OCI-LY1 (cell line): ENCODE measurements around the gene HGFAC.

Experiments
- H2AFZ ChIP-seq: fragments of 200-600 bp; sonication (generic), shearing (Covaris generic); 2 replicates; pipeline ENCODE4 v1.6.0; 2014; ENCODE audit warnings: antibody characterized with exemption, mild to moderate bottlenecking, low read length
- H3F3A ChIP-seq: fragments of 200-600 bp; sonication (generic), shearing (Covaris generic); 2 replicates; pipeline ENCODE4 v1.6.0; 2014; ENCODE audit warnings: mild to moderate bottlenecking, antibody characterized with exemption, low read length, moderate library complexity; ENCODE audit not compliant: insufficient read depth
- H3K27ac ChIP-seq: fragments of 200-600 bp; sonication (generic); 2 replicates; pipeline ENCODE4 v1.5.1; 2014; ENCODE audit warnings: low read length, mixed run types, mild to moderate bottlenecking, low read depth; ENCODE audit not compliant: poor library complexity, severe bottlenecking
- H3K27me3 ChIP-seq: fragments of 200-600 bp; sonication (generic); 2 replicates; pipeline ENCODE4 v1.6.0; 2014; ENCODE audit warnings: antibody characterized with exemption, mild to moderate bottlenecking, low read length, moderate library complexity; ENCODE audit not compliant: insufficient read depth
- H3K36me3 ChIP-seq: fragments of 200-600 bp; sonication (generic); 2 replicates; pipeline ENCODE4 v1.6.1; 2014; ENCODE audit warnings: mild to moderate bottlenecking, antibody characterized with exemption, low read length, moderate library complexity, mixed read lengths; ENCODE audit not compliant: insufficient read depth
- H3K4me1 ChIP-seq: fragments of 200-600 bp; sonication (generic); 2 replicates; pipeline ENCODE4 v1.5.1; 2014; ENCODE audit warnings: mild to moderate bottlenecking, low read length, moderate library complexity; ENCODE audit not compliant: insufficient read depth, severe bottlenecking
- H3K4me2 ChIP-seq: fragments of 200-600 bp; sonication (generic), shearing (Covaris generic); 2 replicates; pipeline ENCODE4 v1.6.1; 2014; ENCODE audit warnings: low read length
- H3K4me3 ChIP-seq: fragments of 200-600 bp; sonication (generic); 2 replicates; pipeline ENCODE4 v1.5.1; 2014; ENCODE audit warnings: low read length, low read depth, mild to moderate bottlenecking, mixed read lengths; ENCODE audit not compliant: poor library complexity, severe bottlenecking
- H3K79me2 ChIP-seq: fragments of 200-600 bp; shearing (Covaris generic); 2 replicates; pipeline ENCODE4 v1.6.1; 2016; ENCODE audit warnings: mixed run types, low read length, mixed read lengths; ENCODE audit not compliant: insufficient read depth
- H3K9ac ChIP-seq: fragments of 200-600 bp; sonication (generic), shearing (Covaris generic); 2 replicates; pipeline ENCODE4 v1.6.1; 2014; ENCODE audit warnings: mild to moderate bottlenecking, low read length, mixed read lengths
- H3K9me2 ChIP-seq: fragments of 200-600 bp; sonication (generic), shearing (Covaris generic); 2 replicates; pipeline ENCODE4 v1.6.1; 2014; ENCODE audit warnings: low read depth, mild to moderate bottlenecking, low read length, mixed read lengths
- H3K9me3 ChIP-seq: fragments of 200-600 bp; shearing (Covaris generic); 2 replicates; pipeline ENCODE4 v1.6.1; 2014; ENCODE audit warnings: low read length, mixed read lengths
- H4K20me1 ChIP-seq: fragments of 200-600 bp; sonication (generic), shearing (Covaris generic); 2 replicates; pipeline ENCODE4 v1.6.0; 2016; ENCODE audit warnings: mild to moderate bottlenecking, low read length; ENCODE audit not compliant: insufficient read depth
- EZH2 ChIP-seq: fragments of 200-600 bp; sonication (generic), shearing (Covaris generic); IDR thresholded peaks from 2 replicates; pipeline ENCODE4 v1.8.0; 2017; ENCODE audit warnings: borderline replicate concordance, mixed run types, mild to moderate bottlenecking, antibody characterized with exemption, low read length, moderate library complexity, mixed read lengths
- TF ChIP-seq, protein P1 (sequence below): fragments of 200-600 bp; sonication (generic), shearing (Covaris generic); IDR thresholded peaks from 2 replicates; pipeline ENCODE4 v1.5.1; 2017; ENCODE audit warnings: mild to moderate bottlenecking, antibody characterized with exemption, low read length, moderate library complexity, mixed read lengths

HGFAC gene

GRCh38 chr4:3460926-3461325, 19.2 kb downstream of the HGFAC start:
- Histone ChIP-seq H3K9me3 (no peaks in the 10 kb centered on the region), H2AFZ (no peak overlapping the region), H3K27me3 (no peaks in the 10 kb centered on the region), H4K20me1 (no peaks in the 10 kb centered on the region), H3K4me3 (no peak overlapping the region), H3K9ac (no peak overlapping the region), H3K4me1 (no peaks in the 10 kb centered on the region), H3K79me2 (no peaks in the 10 kb centered on the region), H3K36me3 (no peaks in the 10 kb centered on the region), H3K4me2 (no peak overlapping the region), H3K9me2 (no peaks in the 10 kb centered on the region), H3K27ac (no peak overlapping the region), H3F3A (no peaks in the 10 kb centered on the region)
- no peak for TF ChIP-seq EZH2
- TF ChIP-seq, protein P1, sequence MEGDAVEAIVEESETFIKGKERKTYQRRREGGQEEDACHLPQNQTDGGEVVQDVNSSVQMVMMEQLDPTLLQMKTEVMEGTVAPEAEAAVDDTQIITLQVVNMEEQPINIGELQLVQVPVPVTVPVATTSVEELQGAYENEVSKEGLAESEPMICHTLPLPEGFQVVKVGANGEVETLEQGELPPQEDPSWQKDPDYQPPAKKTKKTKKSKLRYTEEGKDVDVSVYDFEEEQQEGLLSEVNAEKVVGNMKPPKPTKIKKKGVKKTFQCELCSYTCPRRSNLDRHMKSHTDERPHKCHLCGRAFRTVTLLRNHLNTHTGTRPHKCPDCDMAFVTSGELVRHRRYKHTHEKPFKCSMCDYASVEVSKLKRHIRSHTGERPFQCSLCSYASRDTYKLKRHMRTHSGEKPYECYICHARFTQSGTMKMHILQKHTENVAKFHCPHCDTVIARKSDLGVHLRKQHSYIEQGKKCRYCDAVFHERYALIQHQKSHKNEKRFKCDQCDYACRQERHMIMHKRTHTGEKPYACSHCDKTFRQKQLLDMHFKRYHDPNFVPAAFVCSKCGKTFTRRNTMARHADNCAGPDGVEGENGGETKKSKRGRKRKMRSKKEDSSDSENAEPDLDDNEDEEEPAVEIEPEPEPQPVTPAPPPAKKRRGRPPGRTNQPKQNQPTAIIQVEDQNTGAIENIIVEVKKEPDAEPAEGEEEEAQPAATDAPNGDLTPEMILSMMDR, result no peak

GRCh38 chr4:3461515-3462291, 19.9 kb downstream of the HGFAC start:
- Histone ChIP-seq H4K20me1 (no peaks in the 10 kb centered on the region), H3K4me3 (no peak overlapping the region), H3K9me2 (no peaks in the 10 kb centered on the region), H3K36me3 (no peaks in the 10 kb centered on the region), H3F3A (no peaks in the 10 kb centered on the region), H3K27ac (no peak overlapping the region), H3K9ac (no peak overlapping the region), H3K4me1 (no peaks in the 10 kb centered on the region), H3K9me3 (no peaks in the 10 kb centered on the region), H2AFZ (no peak overlapping the region), H3K27me3 (no peaks in the 10 kb centered on the region), H3K4me2 (no peak overlapping the region), H3K79me2 (no peaks in the 10 kb centered on the region)
- TF ChIP-seq EZH2, result no peak
- TF ChIP-seq, protein P1, result no peak

- Histone ChIP-seq H3K4me3 (no peak overlapping the region), H3K4me2 (no peak overlapping the region)
- TF ChIP-seq, protein P1, result no peak
- no peak for TF ChIP-seq EZH2
Observed at GRCh38 chr4:3462321-3462789, 20.6 kb downstream of the HGFAC start.

More at GRCh38 chr4:3462321-3462789, 20.6 kb downstream of the HGFAC start:
- H3F3A ChIP-seq, result no peaks in the 10 kb centered on the region
- no peaks in the 10 kb centered on the region for H4K20me1 ChIP-seq
- H3K9me2 ChIP-seq, result no peaks in the 10 kb centered on the region
- H3K36me3 ChIP-seq, result no peaks in the 10 kb centered on the region
- H3K79me2 ChIP-seq, result no peaks in the 10 kb centered on the region
- no peaks in the 10 kb centered on the region for H3K9me3 ChIP-seq
- H3K27ac ChIP-seq, result no peak overlapping the region
- no peaks in the 10 kb centered on the region for H3K27me3 ChIP-seq
- no peak overlapping the region for H3K9ac ChIP-seq
- H3K4me1 ChIP-seq, result no peaks in the 10 kb centered on the region
- no peak overlapping the region for H2AFZ ChIP-seq
